Muscle layer of colon (tissue), 2 donors: Measurements from ENCODE around the gene KCNN2.

ENCODE experiments used
- H3K27ac ChIP-seq: one replicate; pipeline ENCODE4 v1.7.0; 2013; ENCODE audit warnings: low read depth, mild to moderate bottlenecking, low read length, moderate library complexity
- H3K27me3 ChIP-seq, 2 donors: one replicate each; pipeline ENCODE4 v1.7.0; 2013; ENCODE audit warnings: low read length in 2 of 2, mild to moderate bottlenecking in 2 of 2; ENCODE audit not compliant: insufficient read depth in 2 of 2, control insufficient read depth in 1 of 2
- H3K36me3 ChIP-seq: one replicate; pipeline ENCODE4 v1.7.0; 2013; ENCODE audit warnings: mild to moderate bottlenecking, low read length; ENCODE audit not compliant: insufficient read depth
- H3K4me1 ChIP-seq: one replicate; pipeline ENCODE4 v1.7.0; 2013; ENCODE audit warnings: mild to moderate bottlenecking, low read length; ENCODE audit not compliant: insufficient read depth
- H3K4me3 ChIP-seq, 2 donors: one replicate each; pipeline ENCODE4 v1.7.0; 2013; ENCODE audit warnings: low read length in 2 of 2, low read depth in 1 of 2, mild to moderate bottlenecking in 1 of 2, moderate library complexity in 1 of 2
- H3K9ac ChIP-seq: one replicate; pipeline ENCODE4 v1.7.0; 2013; ENCODE audit warnings: low read length
- H3K9me3 ChIP-seq: one replicate; pipeline ENCODE4 v1.7.0; 2013; ENCODE audit warnings: mild to moderate bottlenecking, low read length
- donor health status: abdominal sarcoma.
- donor health status: Adenocarcinoma of cecum.

The KCNN2 gene

DNA sequence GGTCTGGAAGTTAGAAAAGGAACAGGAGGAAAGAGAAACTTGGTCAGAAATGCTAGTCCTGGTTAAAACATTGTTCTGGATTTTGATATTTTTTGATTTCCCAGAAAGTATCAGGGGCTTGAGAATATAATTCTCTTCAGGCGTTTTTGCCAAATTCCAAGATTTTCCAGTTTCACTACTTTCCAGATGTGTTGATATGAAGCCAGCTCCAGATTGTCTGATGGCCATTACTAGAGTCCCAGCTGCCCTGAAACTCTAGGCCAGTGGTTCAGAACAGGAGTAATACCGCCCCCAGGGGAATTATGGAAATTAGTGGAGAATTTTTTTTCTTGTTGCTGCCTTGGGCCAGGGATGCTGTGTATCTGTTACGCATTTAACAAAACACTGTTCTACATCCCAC is 88.6 kb downstream of the KCNN2 start:
- Histone ChIP-seq H3K4me1 (peaks cover 5% of the 10 kb centered on the region), H3K27me3 (no peaks in the 10 kb centered on the region), H3K4me3 (peak overlapping the region in 1 of 2 donors; percentile 19), H3K9me3 (no peaks in the 10 kb centered on the region), H3K27ac (no peak overlapping the region), H3K36me3 (no peaks in the 10 kb centered on the region), H3K9ac (no peak overlapping the region)

GRCh38 chr5:114458726-114459125 is 96.9 kb downstream of the KCNN2 start:
- Histone ChIP-seq H3K4me3 (no peak overlapping the region), H3K9me3 (no peaks in the 10 kb centered on the region), H3K27ac (no peak overlapping the region), H3K36me3 (no peaks in the 10 kb centered on the region), H3K4me1 (no peaks in the 10 kb centered on the region), H3K9ac (no peak overlapping the region), H3K27me3 (no peaks in the 10 kb centered on the region)

- Histone ChIP-seq H3K27me3 (no peaks in the 10 kb centered on the region), H3K4me3 (no peak overlapping the region), H3K9ac (no peak overlapping the region), H3K27ac (no peak overlapping the region), H3K36me3 (no peaks in the 10 kb centered on the region), H3K9me3 (no peaks in the 10 kb centered on the region), H3K4me1 (no peaks in the 10 kb centered on the region)
Observed at GRCh38 chr5:114467171-114467570, 105.3 kb downstream of the KCNN2 start.

GRCh38 chr5:114467729-114468128 is 105.9 kb downstream of the KCNN2 start:
- Histone ChIP-seq H3K9ac (no peak overlapping the region), H3K4me1 (no peaks in the 10 kb centered on the region), H3K27me3 (no peaks in the 10 kb centered on the region), H3K9me3 (no peaks in the 10 kb centered on the region), H3K4me3 (no peak overlapping the region), H3K27ac (no peak overlapping the region), H3K36me3 (no peaks in the 10 kb centered on the region)

GRCh38 chr5:114469372-114469771 is 107.5 kb downstream of the KCNN2 start:
- Histone ChIP-seq H3K4me1 (peaks cover 6% of the 10 kb centered on the region), H3K27ac (no peak overlapping the region), H3K27me3 (no peaks in the 10 kb centered on the region), H3K9ac (no peak overlapping the region), H3K4me3 (no peak overlapping the region), H3K9me3 (no peaks in the 10 kb centered on the region), H3K36me3 (no peaks in the 10 kb centered on the region)

DNA sequence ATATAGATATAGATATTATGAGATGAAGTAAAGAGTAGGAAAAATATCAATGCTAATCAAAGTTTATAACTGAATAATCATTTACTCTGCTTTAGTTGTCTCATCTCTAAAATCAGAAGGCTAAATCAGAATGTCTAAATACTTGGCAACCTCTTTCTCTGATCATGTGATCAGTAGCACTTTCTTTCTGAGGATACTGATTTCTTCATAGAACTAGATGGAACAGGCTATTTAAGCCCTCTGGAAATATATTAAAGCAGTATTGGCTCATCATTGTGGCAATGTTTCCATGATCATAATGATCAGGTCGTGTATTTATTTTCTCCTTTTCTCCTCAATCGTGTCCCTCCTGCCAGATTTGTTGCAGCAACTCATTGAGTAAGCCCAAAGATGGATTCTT is 109.7 kb downstream of the KCNN2 start:
- Histone ChIP-seq H3K27ac (no peak overlapping the region), H3K4me1 (peaks cover 6% of the 10 kb centered on the region), H3K36me3 (no peaks in the 10 kb centered on the region)

DNA sequence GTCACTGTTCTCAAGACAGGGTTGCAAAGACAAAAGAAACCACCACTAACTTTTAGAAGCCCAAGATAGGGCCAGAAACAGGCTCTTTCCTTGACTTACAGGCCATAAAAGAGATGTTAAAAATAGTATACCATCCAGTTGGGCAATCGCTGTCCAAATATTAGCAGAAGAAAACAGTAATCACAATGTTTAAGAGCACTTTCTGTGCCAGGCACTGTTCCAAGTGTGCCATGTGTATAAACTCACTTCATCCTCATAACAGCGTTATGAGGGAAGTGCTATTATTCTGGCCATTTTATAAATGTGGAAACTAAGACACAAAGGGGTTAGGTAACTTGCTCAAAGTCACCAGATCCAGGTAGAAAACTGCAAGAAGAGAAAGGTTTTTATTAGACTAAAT is 111.7 kb downstream of the KCNN2 start:
- H3K9me3 ChIP-seq = no peaks in the 10 kb centered on the region
- H3K27ac ChIP-seq = no peak overlapping the region
- H3K4me3 ChIP-seq = no peak overlapping the region
- H3K4me1 ChIP-seq = peaks cover 6% of the 10 kb centered on the region
- no peaks in the 10 kb centered on the region for H3K36me3 ChIP-seq
- H3K9ac ChIP-seq = no peak overlapping the region
- H3K27me3 ChIP-seq = no peaks in the 10 kb centered on the region

More for the DNA sequence above, 109.7 kb downstream of the KCNN2 start:
- H3K4me3 ChIP-seq = no peak overlapping the region
- H3K9me3 ChIP-seq = no peaks in the 10 kb centered on the region
- H3K27me3 ChIP-seq = no peaks in the 10 kb centered on the region
- no peak overlapping the region for H3K9ac ChIP-seq

GRCh38 chr5:114477816-114478334 is 116.0 kb downstream of the KCNN2 start:
- Histone ChIP-seq H3K4me3 (no peak overlapping the region), H3K4me1 (peaks cover 6% of the 10 kb centered on the region), H3K27me3 (no peaks in the 10 kb centered on the region), H3K27ac (no peak overlapping the region), H3K9ac (no peak overlapping the region), H3K36me3 (no peaks in the 10 kb centered on the region), H3K9me3 (no peaks in the 10 kb centered on the region)

GRCh38 chr5:114500756-114501155 is 138.9 kb downstream of the KCNN2 start:
- Histone ChIP-seq H3K9ac (no peak overlapping the region), H3K9me3 (no peaks in the 10 kb centered on the region), H3K4me1 (no peaks in the 10 kb centered on the region), H3K4me3 (no peak overlapping the region), H3K27ac (no peak overlapping the region), H3K36me3 (no peaks in the 10 kb centered on the region), H3K27me3 (no peaks in the 10 kb centered on the region)

- no peaks in the 10 kb centered on the region for H3K36me3 ChIP-seq
- H3K9me3 ChIP-seq = no peaks in the 10 kb centered on the region
- H3K9ac ChIP-seq = no peak overlapping the region
- no peak overlapping the region for H3K27ac ChIP-seq
- no peak overlapping the region for H3K4me3 ChIP-seq
- no peaks in the 10 kb centered on the region for H3K4me1 ChIP-seq
- H3K27me3 ChIP-seq = no peaks in the 10 kb centered on the region
Observed at GRCh38 chr5:114504560-114504959, 142.7 kb downstream of the KCNN2 start.

GRCh38 chr5:114524221-114524620 is 162.4 kb downstream of the KCNN2 start:
- Histone ChIP-seq H3K4me1 (no peaks in the 10 kb centered on the region), H3K9ac (no peak overlapping the region), H3K36me3 (no peaks in the 10 kb centered on the region), H3K9me3 (no peaks in the 10 kb centered on the region), H3K27ac (no peak overlapping the region), H3K27me3 (no peaks in the 10 kb centered on the region), H3K4me3 (no peak overlapping the region)

DNA sequence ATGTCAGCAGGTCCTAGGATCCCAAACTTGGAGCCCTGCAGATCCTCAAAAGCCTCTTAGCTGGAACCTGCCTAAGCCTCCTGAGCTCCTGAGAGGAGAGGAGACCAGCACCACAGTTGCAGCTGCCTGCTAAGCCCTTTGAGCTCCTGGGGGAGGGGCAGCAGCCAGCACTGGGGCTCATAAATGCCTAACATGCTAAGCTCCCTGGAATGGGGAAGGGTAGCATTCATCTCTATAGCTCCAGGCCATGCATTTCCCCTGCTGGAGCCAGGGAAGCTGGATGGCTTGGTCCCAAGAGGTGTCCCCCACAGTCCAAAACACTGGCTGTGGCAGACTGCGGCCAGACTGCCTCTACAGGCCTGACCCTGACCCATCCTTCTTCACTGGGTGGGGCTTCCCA is 182.7 kb downstream of the KCNN2 start:
- H3K27me3 ChIP-seq = no peaks in the 10 kb centered on the region
- no peaks in the 10 kb centered on the region for H3K4me1 ChIP-seq
- no peak overlapping the region for H3K27ac ChIP-seq
- no peak overlapping the region for H3K4me3 ChIP-seq
- H3K9ac ChIP-seq = no peak overlapping the region
- no peaks in the 10 kb centered on the region for H3K36me3 ChIP-seq
- H3K9me3 ChIP-seq = no peaks in the 10 kb centered on the region
